ENCODE results near the gene ESYT2. TPM values are rescaled to one million over a fixed set of nuclear protein-coding genes. Genes with fewer than 3 reads are reported as not detected.

Gene ESYT2
- total RNA-seq, 1 donor from 2014 or later, result 60.9 TPM

DNA sequence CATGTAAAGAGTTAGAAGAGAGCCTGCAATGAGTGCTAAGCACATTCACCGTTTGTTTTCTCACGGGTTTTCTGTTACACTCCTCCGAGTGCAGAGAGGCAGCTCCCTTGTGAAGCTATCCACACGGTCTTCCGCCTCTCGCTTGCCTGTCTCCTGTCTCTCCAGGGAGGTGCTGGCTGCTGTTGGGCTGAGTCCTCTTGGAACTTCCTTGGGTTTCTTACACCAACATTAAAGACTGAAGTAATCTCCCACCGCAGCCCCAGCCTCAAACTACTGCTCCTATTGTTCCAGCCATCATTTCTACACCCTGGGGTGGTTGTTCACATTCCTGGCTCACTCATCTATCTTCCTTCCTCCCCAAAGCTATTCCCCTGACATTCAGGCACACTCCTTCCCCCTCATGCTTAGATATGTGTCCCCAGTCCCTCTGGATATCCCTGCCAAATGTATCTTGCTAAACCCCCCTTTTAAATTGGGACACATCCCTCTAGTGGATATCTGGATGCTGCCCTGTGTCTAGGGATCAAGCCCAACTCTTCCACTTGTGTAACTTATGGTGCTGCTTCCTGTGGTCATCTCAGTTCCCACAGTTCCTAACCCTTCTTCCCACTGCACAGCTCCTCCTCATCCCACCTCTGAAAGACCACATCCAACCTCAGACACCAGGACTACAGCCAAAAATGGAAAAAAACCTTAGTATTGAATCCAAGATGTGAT is 14.1 kb downstream of the ESYT2 start:
- peak overlapping the region; percentile 21 for H3K27ac ChIP-seq (ENCODE audit: low read depth, low read length)
- no peaks in the 10 kb centered on the region for H3K9me3 Mint-ChIP-seq (ENCODE audit: unreplicated experiment)
- H3K27ac Mint-ChIP-seq (ENCODE audit: unreplicated experiment), result peak overlapping the region; percentile 64
- peaks cover 11% of the 10 kb centered on the region for H3K36me3 Mint-ChIP-seq (ENCODE audit: low read depth, unreplicated experiment)
- H3K27me3 ChIP-seq (ENCODE audit: insufficient read depth, low read length), result no peaks in the 10 kb centered on the region
- H3K4me3 Mint-ChIP-seq (ENCODE audit: unreplicated experiment), result peak overlapping the region; percentile 24
- H3K27me3 Mint-ChIP-seq (ENCODE audit: low read depth, unreplicated experiment), result no peaks in the 10 kb centered on the region
- no peaks in the 10 kb centered on the region for H3K36me3 ChIP-seq (ENCODE audit: insufficient read depth, low read length)
- FAIRE-seq (no peak), DNase-seq (ENCODE audit: low read depth) (peak; percentile 55)
- peaks cover 74% of the 10 kb centered on the region for H3K4me1 Mint-ChIP-seq (ENCODE audit: low read depth, unreplicated experiment)
- H3K79me2 ChIP-seq (ENCODE audit: insufficient read depth, low read length), result peaks cover 83% of the 10 kb centered on the region
- peaks cover 25% of the 10 kb centered on the region for H4K20me1 ChIP-seq (ENCODE audit: insufficient read depth, low read length)
- H2AFZ ChIP-seq (ENCODE audit: low read depth, low read length), result no peak overlapping the region
- no peak overlapping the region for H3K9ac ChIP-seq (ENCODE audit: low read length)
- TF ChIP-seq EZH2 (IDR thresholded peaks at IDR 0.05; ENCODE audit: insufficient read depth, low read length), result no peak
- TF ChIP-seq, protein P1, sequence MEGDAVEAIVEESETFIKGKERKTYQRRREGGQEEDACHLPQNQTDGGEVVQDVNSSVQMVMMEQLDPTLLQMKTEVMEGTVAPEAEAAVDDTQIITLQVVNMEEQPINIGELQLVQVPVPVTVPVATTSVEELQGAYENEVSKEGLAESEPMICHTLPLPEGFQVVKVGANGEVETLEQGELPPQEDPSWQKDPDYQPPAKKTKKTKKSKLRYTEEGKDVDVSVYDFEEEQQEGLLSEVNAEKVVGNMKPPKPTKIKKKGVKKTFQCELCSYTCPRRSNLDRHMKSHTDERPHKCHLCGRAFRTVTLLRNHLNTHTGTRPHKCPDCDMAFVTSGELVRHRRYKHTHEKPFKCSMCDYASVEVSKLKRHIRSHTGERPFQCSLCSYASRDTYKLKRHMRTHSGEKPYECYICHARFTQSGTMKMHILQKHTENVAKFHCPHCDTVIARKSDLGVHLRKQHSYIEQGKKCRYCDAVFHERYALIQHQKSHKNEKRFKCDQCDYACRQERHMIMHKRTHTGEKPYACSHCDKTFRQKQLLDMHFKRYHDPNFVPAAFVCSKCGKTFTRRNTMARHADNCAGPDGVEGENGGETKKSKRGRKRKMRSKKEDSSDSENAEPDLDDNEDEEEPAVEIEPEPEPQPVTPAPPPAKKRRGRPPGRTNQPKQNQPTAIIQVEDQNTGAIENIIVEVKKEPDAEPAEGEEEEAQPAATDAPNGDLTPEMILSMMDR (IDR thresholded peaks at IDR 0.05; ENCODE audit: insufficient read depth, low read depth, low read length), result no peak
- peak overlapping the region; percentile 16 for H3K4me2 ChIP-seq (ENCODE audit: low read length)
- H3K4me3 ChIP-seq (ENCODE audit: insufficient read depth, low read depth, low read length), result no peak overlapping the region
- no peaks in the 10 kb centered on the region for H3K9me3 ChIP-seq (ENCODE audit: insufficient read depth, low read depth, low read length)
- peaks cover 37% of the 10 kb centered on the region for H3K4me1 ChIP-seq (ENCODE audit: insufficient read depth, low read length)

DNA sequence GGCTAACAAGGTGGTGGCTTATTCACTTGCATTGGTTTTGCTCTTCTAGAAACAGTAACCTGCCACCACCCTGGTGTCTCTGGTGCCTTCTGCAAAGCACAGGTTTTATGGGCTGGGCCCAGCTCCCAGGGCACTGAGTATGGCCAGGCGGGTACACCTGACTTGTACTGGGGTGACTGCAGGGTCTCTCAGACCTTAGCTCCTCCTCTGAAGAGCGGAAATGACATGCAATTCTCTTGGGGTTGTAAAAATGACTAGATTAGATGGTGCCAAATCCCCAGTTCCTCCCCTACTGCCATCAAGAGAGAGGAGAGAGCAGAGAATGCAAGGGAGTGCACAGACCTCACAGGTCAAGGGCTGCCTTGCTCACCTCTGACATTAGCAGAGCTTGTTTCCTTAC is 14.7 kb downstream of the ESYT2 start:
- no peak overlapping the region for H2AFZ ChIP-seq (ENCODE audit: low read depth, low read length)
- Mint-ChIP-seq H3K27me3 (ENCODE audit: low read depth, unreplicated experiment) (no peaks in the 10 kb centered on the region), H3K27ac (ENCODE audit: unreplicated experiment) (peak overlapping the region; percentile 64), H3K36me3 (ENCODE audit: low read depth, unreplicated experiment) (peaks cover 13% of the 10 kb centered on the region), H3K4me1 (ENCODE audit: low read depth, unreplicated experiment) (peaks cover 71% of the 10 kb centered on the region), H3K9me3 (ENCODE audit: unreplicated experiment) (no peaks in the 10 kb centered on the region), H3K4me3 (ENCODE audit: unreplicated experiment) (no peak overlapping the region)
- no peak for DNase-seq (ENCODE audit: low read depth)
- peak overlapping the region; percentile 16 for H3K4me2 ChIP-seq (ENCODE audit: low read length)
- peaks cover 32% of the 10 kb centered on the region for H3K4me1 ChIP-seq (ENCODE audit: insufficient read depth, low read length)
- no peaks in the 10 kb centered on the region for H3K36me3 ChIP-seq (ENCODE audit: insufficient read depth, low read length)
- H3K79me2 ChIP-seq (ENCODE audit: insufficient read depth, low read length), result peaks cover 83% of the 10 kb centered on the region
- H3K27ac ChIP-seq (ENCODE audit: low read depth, low read length), result peak overlapping the region; percentile 21
- TF ChIP-seq EZH2 (IDR thresholded peaks at IDR 0.05; ENCODE audit: insufficient read depth, low read length), result no peak
- TF ChIP-seq, protein P1 (IDR thresholded peaks at IDR 0.05; ENCODE audit: insufficient read depth, low read depth, low read length), result no peak
- no peak overlapping the region for H3K4me3 ChIP-seq (ENCODE audit: insufficient read depth, low read depth, low read length)
- H3K9ac ChIP-seq (ENCODE audit: low read length), result no peak overlapping the region
- H3K27me3 ChIP-seq (ENCODE audit: insufficient read depth, low read length), result no peaks in the 10 kb centered on the region
- no peaks in the 10 kb centered on the region for H3K9me3 ChIP-seq (ENCODE audit: insufficient read depth, low read depth, low read length)
- no peak for FAIRE-seq
- peaks cover 30% of the 10 kb centered on the region for H4K20me1 ChIP-seq (ENCODE audit: insufficient read depth, low read length)

DNA sequence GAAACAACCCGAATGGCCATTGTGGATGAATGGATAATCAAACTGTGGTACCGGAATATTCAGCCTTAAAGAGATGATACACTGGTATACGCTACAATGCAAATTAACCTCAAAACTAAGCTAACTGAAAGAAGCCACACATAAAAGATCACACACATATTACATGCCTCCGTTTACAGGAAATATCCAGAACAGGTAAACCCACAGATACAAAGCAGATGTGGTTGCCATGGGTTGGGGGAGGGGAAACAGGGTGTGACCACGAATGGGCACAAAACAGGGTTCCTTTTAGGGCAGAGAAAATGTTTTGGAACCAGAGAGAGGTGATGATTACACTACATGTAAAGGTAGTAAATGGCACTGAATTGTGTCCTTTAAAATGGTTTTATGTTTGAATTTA is 16.6 kb downstream of the ESYT2 start:
- Histone ChIP-seq H4K20me1 (ENCODE audit: insufficient read depth, low read length) (peaks cover 33% of the 10 kb centered on the region), H3K9me3 (ENCODE audit: insufficient read depth, low read depth, low read length) (no peaks in the 10 kb centered on the region), H3K36me3 (ENCODE audit: insufficient read depth, low read length) (no peaks in the 10 kb centered on the region), H3K4me3 (ENCODE audit: insufficient read depth, low read depth, low read length) (no peak overlapping the region), H3K27me3 (ENCODE audit: insufficient read depth, low read length) (no peaks in the 10 kb centered on the region), H3K4me2 (ENCODE audit: low read length) (no peak overlapping the region), H3K4me1 (ENCODE audit: insufficient read depth, low read length) (peaks cover 14% of the 10 kb centered on the region), H3K9ac (ENCODE audit: low read length) (no peak overlapping the region), H3K79me2 (ENCODE audit: insufficient read depth, low read length) (peaks cover 92% of the 10 kb centered on the region), H2AFZ (ENCODE audit: low read depth, low read length) (no peak overlapping the region), H3K27ac (ENCODE audit: low read depth, low read length) (no peak overlapping the region)
- H3K9me3 Mint-ChIP-seq (ENCODE audit: unreplicated experiment), result no peaks in the 10 kb centered on the region
- H3K4me1 Mint-ChIP-seq (ENCODE audit: low read depth, unreplicated experiment), result peaks cover 60% of the 10 kb centered on the region
- DNase-seq (ENCODE audit: low read depth), result no peak
- no peak overlapping the region for H3K27ac Mint-ChIP-seq (ENCODE audit: unreplicated experiment)
- H3K4me3 Mint-ChIP-seq (ENCODE audit: unreplicated experiment), result no peak overlapping the region
- TF ChIP-seq EZH2 (IDR thresholded peaks at IDR 0.05; ENCODE audit: insufficient read depth, low read length), result no peak
- no peak for FAIRE-seq
- H3K27me3 Mint-ChIP-seq (ENCODE audit: low read depth, unreplicated experiment), result no peaks in the 10 kb centered on the region
- peaks cover 18% of the 10 kb centered on the region for H3K36me3 Mint-ChIP-seq (ENCODE audit: low read depth, unreplicated experiment)

All from astrocyte (in vitro differentiated cells and primary cell).